Measurements from ENCODE around the gene ST3GAL6. TPM values are rescaled to one million over a fixed set of nuclear protein-coding genes. Genes with fewer than 3 reads are reported as not detected.

Gene ST3GAL6
- total and polyA plus RNA-seq, 2 of the 8 experiments (the other 6 are each of a cell fraction or from before 2014, with no cell fraction given) = 3.3 to 6.1 TPM

- no peak overlapping the region for H3K4me3 ChIP-seq (ENCODE audit: extremely low read depth in 1 of 4, insufficient read depth in 2 of 4, low read depth in 3 of 4, low read length in 4 of 4)
- H4K91ac ChIP-seq (replicated peaks; ENCODE audit: insufficient read length, low read length) = no peak overlapping the region
- H3K4me1 ChIP-seq (replicated peaks in 1 of 4; ENCODE audit: control insufficient read depth in 3 of 4, insufficient read depth in 4 of 4, low read length in 3 of 4) = peaks cover 0 to 3% (median 0%) of the 10 kb centered on the region in 4 experiments; a peak in 2 of 7 replicates
- H2BK5ac ChIP-seq (ENCODE audit: low read depth, low read length) = no peak overlapping the region
- DNase-seq (ENCODE audit: low read depth in 1 of 2, low spot score in 2 of 2) (no peak), FAIRE-seq (no peak)
- no peaks in the 10 kb centered on the region for H3K36me3 ChIP-seq (ENCODE audit: control insufficient read depth in 2 of 4, insufficient read depth in 4 of 4, low read length in 3 of 4)
- no peak overlapping the region for H2BK15ac ChIP-seq (ENCODE audit: low read length)
- 100% methylated on average over 5 of the region's 5 CpGs; no CpG with 5 or more reads in 1 of the 2 experiments for WGBS, 2 experiments (ENCODE audit: extremely low coverage in 1 of 2, insufficient coverage in 1 of 2, insufficient read length in 1 of 2, insufficient replicate concordance in 2 of 2, low coverage in 1 of 2, low lambda C conversion rate in 2 of 2, missing lambda C conversion rate in 1 of 2)
- no peak overlapping the region for H3K14ac ChIP-seq (ENCODE audit: insufficient read length)
- no peak overlapping the region for H4K5ac ChIP-seq (ENCODE audit: insufficient read length, low read depth, low read length)
- no peaks in the 10 kb centered on the region; the same call in 1 of the 2 replicates for H3K79me1 ChIP-seq (ENCODE audit: low read depth, low read length)
- H2BK12ac ChIP-seq (ENCODE audit: low read depth, low read length) = no peak overlapping the region
- no peak overlapping the region for H3K23ac ChIP-seq (ENCODE audit: insufficient read length)
- H3K23me2 ChIP-seq (ENCODE audit: low read depth, low read length) = peaks cover 11% of the 10 kb centered on the region
- ChIA-PET POLR2A (ENCODE audit: partially characterized antibody) (no interaction called here), CTCF (ENCODE audit: partially characterized antibody) (no interaction called here)
- H3K18ac ChIP-seq (ENCODE audit: extremely low read depth, low read length) = no peak overlapping the region
- no peak overlapping the region for H3K4ac ChIP-seq (replicated peaks; ENCODE audit: insufficient read length, low read depth, low read length)
- H3K27ac ChIP-seq (ENCODE audit: low read depth, low read length) = no peak overlapping the region
- no peak overlapping the region for H3K4me2 ChIP-seq (ENCODE audit: insufficient read depth in 1 of 2, low read depth in 2 of 2, low read length in 2 of 2)
- H4K20me1 ChIP-seq (replicated peaks in 1 of 2; ENCODE audit: control insufficient read depth in 1 of 2, insufficient read depth in 2 of 2, low read length in 2 of 2) = peaks cover 0 to 3% of the 10 kb centered on the region in 2 experiments
- peaks cover 0 to 8% (median 3%) of the 10 kb centered on the region in 4 experiments; a peak in 4 of 7 replicates for H3K27me3 ChIP-seq (replicated peaks in 1 of 4; ENCODE audit: control insufficient read depth in 3 of 4, extremely low read depth in 1 of 4, insufficient read depth in 3 of 4, low read length in 3 of 4)
- no peak overlapping the region for H4K8ac ChIP-seq (ENCODE audit: extremely low read depth, insufficient read depth, low read length)
- peaks cover 0 to 15% of the 10 kb centered on the region in 2 experiments; a peak in 1 of 4 replicates for H3K79me2 ChIP-seq (ENCODE audit: control insufficient read depth in 1 of 2, insufficient read depth in 2 of 2, low read length in 2 of 2)
- no peaks in the 10 kb centered on the region for H3K9me3 ChIP-seq (ENCODE audit: insufficient read depth in 2 of 2, low read depth in 1 of 2, low read length in 1 of 2)
- no peak overlapping the region for H3K56ac ChIP-seq (replicated peaks; ENCODE audit: insufficient read length, low read depth, low read length)
- no peak overlapping the region for H2AFZ ChIP-seq (ENCODE audit: low read length)
- no peak overlapping the region for H2BK120ac ChIP-seq (replicated peaks; ENCODE audit: low read depth, low read length)
- no peak overlapping the region for H2BK20ac ChIP-seq (ENCODE audit: low read length)
- H2AK5ac ChIP-seq (ENCODE audit: low read depth, low read length) = no peak overlapping the region
- H3K9ac ChIP-seq (replicated peaks in 1 of 4; ENCODE audit: extremely low read depth in 1 of 4, low read depth in 3 of 4, low read length in 3 of 4) = no peak overlapping the region
- TF ChIP-seq EGR1 (IDR thresholded peaks at IDR 0.05; ENCODE audit: borderline replicate concordance, low read depth, low read length) (no peak), GTF2F1 (IDR thresholded peaks at IDR 0.05; ENCODE audit: borderline replicate concordance, low read depth, low read length) (no peak), RFX5 (IDR thresholded peaks at IDR 0.05; ENCODE audit: borderline replicate concordance, low read depth, low read length) (no peak), RXRA (IDR thresholded peaks at IDR 0.05; ENCODE audit: insufficient read depth, low read depth, low read length) (no peak), EP300 (IDR thresholded peaks at IDR 0.05; ENCODE audit: borderline replicate concordance in 1 of 2, low read depth in 2 of 2, low read length in 2 of 2) (no peak), CTBP2 (IDR thresholded peaks at IDR 0.05; ENCODE audit: borderline replicate concordance, insufficient read depth, insufficient read length, low read length) (no peak), SRF (IDR thresholded peaks at IDR 0.05; ENCODE audit: low read depth, low read length) (no peak), E2F6 (IDR thresholded peaks at IDR 0.05) (no peak), SAP30 (IDR thresholded peaks at IDR 0.05; ENCODE audit: insufficient read depth, insufficient replicate concordance, low read length) (no peak), GABPA (IDR thresholded peaks at IDR 0.05; ENCODE audit: borderline replicate concordance, insufficient read depth, low read length) (no peak), CEBPB (IDR thresholded peaks at IDR 0.05; ENCODE audit: low read depth, low read length) (no peak)
- TF ChIP-seq, protein P1, sequence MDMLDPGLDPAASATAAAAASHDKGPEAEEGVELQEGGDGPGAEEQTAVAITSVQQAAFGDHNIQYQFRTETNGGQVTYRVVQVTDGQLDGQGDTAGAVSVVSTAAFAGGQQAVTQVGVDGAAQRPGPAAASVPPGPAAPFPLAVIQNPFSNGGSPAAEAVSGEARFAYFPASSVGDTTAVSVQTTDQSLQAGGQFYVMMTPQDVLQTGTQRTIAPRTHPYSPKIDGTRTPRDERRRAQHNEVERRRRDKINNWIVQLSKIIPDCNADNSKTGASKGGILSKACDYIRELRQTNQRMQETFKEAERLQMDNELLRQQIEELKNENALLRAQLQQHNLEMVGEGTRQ (IDR thresholded peaks at IDR 0.05; ENCODE audit: low read length) = no peak
These were observed 25.8 kb upstream of the ST3GAL6 start for GRCh38 chr3:98737301-98737700.
